B cell (primary cell): ENCODE measurements around the gene PCDHA12. TPM values are rescaled to one million over a fixed set of nuclear protein-coding genes. Genes with fewer than 3 reads are reported as not detected.

Experiments used
- ATAC-seq: fragments of 200-7000 bp; cut with Tn5 transposase; one replicate; pipeline ENCODE4 v1.10.0; 2021; ENCODE audit warnings: low read depth, mild to moderate bottlenecking, moderate number of reproducible peaks, moderate library complexity
- CTCF ChIA-PET: fragments of 350-600 bp; sonication (Branson Sonifier 250); formaldehyde crosslinking; loops from one replicate; lab custom pipeline; 2021; ENCODE audit warnings: antibody characterized with exemption, inconsistent platforms; lab: Charles Lee
- POLR2A ChIA-PET: fragments of 350-600 bp; sonication (Branson Sonifier 250); formaldehyde crosslinking; loops from one replicate; lab custom pipeline; 2021; ENCODE audit warnings: antibody characterized with exemption; lab: Charles Lee
- DNase-seq: peaks from one replicate; pipeline ENCODE4 v3.0.0; 2013
- H2AFZ ChIP-seq: 2 replicates; pipeline ENCODE4 v1.6.1; 2012; ENCODE audit warnings: mild to moderate bottlenecking, low read depth, low read length; ENCODE audit not compliant: insufficient read depth, poor library complexity, severe bottlenecking
- H3K27ac ChIP-seq, 2 donors: 1 replicate in 1 of 2; 2 replicates in 1 of 2; pipeline ENCODE4 v1.5.1; 2012 to 2013; ENCODE audit warnings: low read length in 2 of 2, mild to moderate bottlenecking in 2 of 2, moderate library complexity in 1 of 2
- H3K27me3 ChIP-seq, 4 experiments: fragments of 200-600 bp in 1 of 4; sonication (generic) in 1 of 4; replicated peaks in 1 of 4; 1 replicate in 2 of 4; 2 replicates in 2 of 4; pipeline versions ENCODE4 v1.6.1 to v1.7.0; 2013 to 2016; ENCODE audit warnings: low read length in 3 of 4, mild to moderate bottlenecking in 2 of 4, mixed read lengths in 1 of 4, moderate library complexity in 1 of 4; ENCODE audit not compliant: insufficient read depth in 4 of 4, control insufficient read depth in 3 of 4; ENCODE audit errors: control extremely low read depth in 1 of 4
- H3K36me3 ChIP-seq, 2 experiments: replicated peaks in 1 of 2; 1 replicate in 1 of 2; 2 replicates in 1 of 2; pipeline versions ENCODE4 v1.6.1 to v1.7.1; 2013; ENCODE audit warnings: low read length in 1 of 2; ENCODE audit not compliant: insufficient read depth in 2 of 2, control insufficient read depth in 1 of 2; ENCODE audit errors: control extremely low read depth in 1 of 2, extremely low read depth in 1 of 2
- H3K4me1 ChIP-seq, 2 donors: fragments of 200-600 bp in 1 of 2; sonication (generic) in 1 of 2; 1 replicate in 1 of 2; 2 replicates in 1 of 2; pipeline versions ENCODE4 v1.5.1 to v1.6.1; 2013 to 2017; ENCODE audit warnings: low read length in 2 of 2; ENCODE audit not compliant: control insufficient read depth in 2 of 2, insufficient read depth in 2 of 2
- H3K4me2 ChIP-seq: replicated peaks from 2 replicates; pipeline ENCODE3; 2012; ENCODE audit warnings: mild to moderate bottlenecking, low read depth, low read length; ENCODE audit not compliant: poor library complexity, severe bottlenecking
- H3K4me3 ChIP-seq, 5 experiments: fragments of 200-600 bp in 1 of 5; sonication (generic) in 1 of 5; 1 replicate in 3 of 5; 2 replicates in 2 of 5; pipeline versions ENCODE4 v1.5.1 to v1.7.0; 2011 to 2016; ENCODE audit warnings: low read length in 4 of 5, mild to moderate bottlenecking in 4 of 5, low read depth in 2 of 5, control low read depth in 1 of 5, moderate library complexity in 1 of 5; ENCODE audit not compliant: insufficient read depth in 1 of 5; ENCODE audit errors: control extremely low read depth in 1 of 5, extremely low read depth in 1 of 5
- H3K79me2 ChIP-seq: fragments of 200-600 bp; sonication (generic); one replicate; pipeline ENCODE4 v1.6.0; 2016; ENCODE audit warnings: low read length; ENCODE audit not compliant: control insufficient read depth, insufficient read depth
- H3K9ac ChIP-seq: fragments of 200-600 bp; sonication (generic); 2 replicates; pipeline ENCODE4 v1.6.1; 2017; ENCODE audit warnings: mild to moderate bottlenecking, low read length, moderate library complexity
- H3K9me3 ChIP-seq, 3 donors: one replicate each; pipeline versions ENCODE4 v1.6.1 to v1.7.1; 2013; ENCODE audit warnings: low read length in 2 of 3; ENCODE audit not compliant: control insufficient read depth in 2 of 3, insufficient read depth in 1 of 3; ENCODE audit errors: control extremely low read depth in 1 of 3
- H4K20me1 ChIP-seq: 2 replicates; pipeline ENCODE4 v1.6.0; 2012; ENCODE audit warnings: mild to moderate bottlenecking, low read length; ENCODE audit not compliant: insufficient read depth, control insufficient read depth, poor library complexity, severe bottlenecking
- H3K27ac Mint-ChIP-seq: one replicate; pipeline ENCODE4 v1.8.0; 2021; ENCODE audit warnings: mixed read lengths
- H3K27me3 Mint-ChIP-seq: one replicate; pipeline ENCODE4 v1.8.0; 2021; ENCODE audit warnings: mixed read lengths
- H3K4me1 Mint-ChIP-seq: one replicate; pipeline ENCODE4 v1.8.0; 2021; ENCODE audit warnings: mixed read lengths
- H3K4me3 Mint-ChIP-seq: one replicate; pipeline ENCODE4 v1.8.0; 2021; ENCODE audit warnings: mixed read lengths
- H3K9me3 Mint-ChIP-seq: one replicate; pipeline ENCODE4 v1.8.0; 2022; ENCODE audit warnings: mixed read lengths; ENCODE audit not compliant: insufficient read depth
- EZH2 ChIP-seq: IDR thresholded peaks from 2 replicates; pipeline ENCODE4 v1.6.1; 2012; ENCODE audit warnings: borderline replicate concordance, low read depth, mild to moderate bottlenecking, moderate library complexity, low read length; ENCODE audit not compliant: insufficient read depth, poor library complexity, severe bottlenecking
- WGBS: methylation state at CpG from one replicate; pipeline ENCODE4 v1.1.5; 2013; ENCODE audit warnings: missing lambda C conversion rate; ENCODE audit not compliant: insufficient coverage; 5-methylcytosine and 5-hydroxymethylcytosine counted together
- intact Hi-C: fragments of 100-400 bp; cut with micrococcal nuclease; formaldehyde crosslinking; loops from one replicate; pipeline ENCODE4 v1.10.0; 2022
- polyA plus RNA-seq: library from polyadenylated mRNA; depleted of rRNA; stranded (reverse); fragments of >200 nt; gene quantifications from 2 replicates; pipeline ENCODE4 v1.2.3, GENCODE V29; 2012
- total RNA-seq, 2 donors: library from RNA; stranded (reverse); fragments of 120-200 nt in 1 of 2; gene quantifications; 1 replicate in 1 of 2; 2 replicates in 1 of 2; pipeline versions ENCODE4 v1.2.3 to v1.2.4, GENCODE V29; 2013 to 2022
- TF ChIP-seq, protein P1 (sequence below): fragments of 200-600 bp; IDR thresholded peaks from one replicate; pipeline ENCODE4 v1.8.0; 2022; ENCODE audit warnings: antibody characterized with exemption, mild to moderate bottlenecking

Gene PCDHA12
- total and polyA plus RNA-seq, 2 donors (not counting 1 experiment from before 2014, with no cell fraction given): not detected

- Mint-ChIP-seq H3K27me3 (peaks cover 6% of the 10 kb centered on the region), H3K27ac (no peak overlapping the region), H3K4me3 (no peak overlapping the region), H3K4me1 (no peaks in the 10 kb centered on the region), H3K9me3 (no peaks in the 10 kb centered on the region)
- POLR2A ChIA-PET: no interaction called here
- Histone ChIP-seq H3K9ac (no peak overlapping the region), H3K27ac (no peak overlapping the region), H3K4me1 (no peaks in the 10 kb centered on the region), H3K27me3 (no peaks in the 10 kb centered on the region), H2AFZ (no peak overlapping the region), H3K36me3 (no peaks in the 10 kb centered on the region), H3K9me3 (peaks cover 0 to 35% (median 0%) of the 10 kb centered on the region in 3 donors), H4K20me1 (no peaks in the 10 kb centered on the region), H3K79me2 (no peaks in the 10 kb centered on the region), H3K4me3 (no peak overlapping the region), H3K4me2 (no peak overlapping the region)
- 55% methylated on average over 76 of the region's 76 CpGs for WGBS
- no peak for TF ChIP-seq EZH2
- TF ChIP-seq, protein P1, sequence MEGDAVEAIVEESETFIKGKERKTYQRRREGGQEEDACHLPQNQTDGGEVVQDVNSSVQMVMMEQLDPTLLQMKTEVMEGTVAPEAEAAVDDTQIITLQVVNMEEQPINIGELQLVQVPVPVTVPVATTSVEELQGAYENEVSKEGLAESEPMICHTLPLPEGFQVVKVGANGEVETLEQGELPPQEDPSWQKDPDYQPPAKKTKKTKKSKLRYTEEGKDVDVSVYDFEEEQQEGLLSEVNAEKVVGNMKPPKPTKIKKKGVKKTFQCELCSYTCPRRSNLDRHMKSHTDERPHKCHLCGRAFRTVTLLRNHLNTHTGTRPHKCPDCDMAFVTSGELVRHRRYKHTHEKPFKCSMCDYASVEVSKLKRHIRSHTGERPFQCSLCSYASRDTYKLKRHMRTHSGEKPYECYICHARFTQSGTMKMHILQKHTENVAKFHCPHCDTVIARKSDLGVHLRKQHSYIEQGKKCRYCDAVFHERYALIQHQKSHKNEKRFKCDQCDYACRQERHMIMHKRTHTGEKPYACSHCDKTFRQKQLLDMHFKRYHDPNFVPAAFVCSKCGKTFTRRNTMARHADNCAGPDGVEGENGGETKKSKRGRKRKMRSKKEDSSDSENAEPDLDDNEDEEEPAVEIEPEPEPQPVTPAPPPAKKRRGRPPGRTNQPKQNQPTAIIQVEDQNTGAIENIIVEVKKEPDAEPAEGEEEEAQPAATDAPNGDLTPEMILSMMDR: no peak
- CTCF ChIA-PET: no interaction called here
- DNase-seq: no peak
- intact Hi-C loops: no loop called here
- no peak for ATAC-seq
Observed at GRCh38 chr5:140862441-140863295, 12.4 kb upstream of the PCDHA12 start.
